ENCODE measurements around the gene CFAP58. TPM values are rescaled to one million over a fixed set of nuclear protein-coding genes. Genes with fewer than 3 reads are reported as not detected.

CFAP58 gene
- total RNA-seq, 4 donors from 2014 or later: 0.29 to 2.2 (median 1.3) TPM

DNA sequence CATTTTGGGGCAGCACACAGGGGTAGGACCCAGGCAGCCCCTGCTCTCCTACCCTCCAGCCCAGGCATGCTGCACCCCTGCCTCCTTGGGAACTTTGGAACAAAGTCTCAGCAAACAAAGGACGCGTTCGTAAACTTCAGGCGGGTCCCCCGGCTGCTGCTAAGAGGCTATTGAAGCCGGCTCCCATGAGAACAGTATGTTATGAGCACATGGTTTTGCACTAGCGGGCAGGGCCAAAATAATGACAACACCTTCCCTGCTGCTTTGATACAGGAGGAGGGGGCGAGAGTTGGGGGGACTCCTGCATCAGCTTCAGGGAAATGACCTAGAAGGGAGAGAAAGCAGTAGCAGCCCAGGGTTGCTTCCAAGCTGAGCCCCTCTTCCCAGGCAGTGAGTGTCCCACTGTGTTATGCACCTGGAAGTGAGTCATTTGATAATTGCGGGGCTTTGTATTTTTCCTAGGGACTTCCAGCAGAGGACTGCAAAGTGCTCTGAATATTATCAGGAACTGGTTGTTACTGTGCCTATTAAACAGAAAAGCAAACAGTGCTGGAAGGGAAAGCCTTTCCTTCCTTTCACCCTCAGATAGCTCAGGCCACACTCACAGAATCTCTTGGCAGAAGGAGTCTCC, 22.3 kb upstream of the CFAP58 start:
- no peaks in the 10 kb centered on the region for H3K36me3 ChIP-seq
- DNase-seq: no peak
- H3K9me3 ChIP-seq: no peaks in the 10 kb centered on the region
- peaks cover 46 to 48% of the 10 kb centered on the region in 2 donors for H3K4me1 ChIP-seq
- peak overlapping the region; percentile 88 to 97 for H3K27ac ChIP-seq
- H3K4me3 ChIP-seq: no peak overlapping the region
- peak; percentile 27 to 48 for TF ChIP-seq POLR2A (IDR thresholded peaks at IDR 0.05)
- TF ChIP-seq, protein P1, sequence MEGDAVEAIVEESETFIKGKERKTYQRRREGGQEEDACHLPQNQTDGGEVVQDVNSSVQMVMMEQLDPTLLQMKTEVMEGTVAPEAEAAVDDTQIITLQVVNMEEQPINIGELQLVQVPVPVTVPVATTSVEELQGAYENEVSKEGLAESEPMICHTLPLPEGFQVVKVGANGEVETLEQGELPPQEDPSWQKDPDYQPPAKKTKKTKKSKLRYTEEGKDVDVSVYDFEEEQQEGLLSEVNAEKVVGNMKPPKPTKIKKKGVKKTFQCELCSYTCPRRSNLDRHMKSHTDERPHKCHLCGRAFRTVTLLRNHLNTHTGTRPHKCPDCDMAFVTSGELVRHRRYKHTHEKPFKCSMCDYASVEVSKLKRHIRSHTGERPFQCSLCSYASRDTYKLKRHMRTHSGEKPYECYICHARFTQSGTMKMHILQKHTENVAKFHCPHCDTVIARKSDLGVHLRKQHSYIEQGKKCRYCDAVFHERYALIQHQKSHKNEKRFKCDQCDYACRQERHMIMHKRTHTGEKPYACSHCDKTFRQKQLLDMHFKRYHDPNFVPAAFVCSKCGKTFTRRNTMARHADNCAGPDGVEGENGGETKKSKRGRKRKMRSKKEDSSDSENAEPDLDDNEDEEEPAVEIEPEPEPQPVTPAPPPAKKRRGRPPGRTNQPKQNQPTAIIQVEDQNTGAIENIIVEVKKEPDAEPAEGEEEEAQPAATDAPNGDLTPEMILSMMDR (IDR thresholded peaks at IDR 0.05): no peak
- no peaks in the 10 kb centered on the region for H3K27me3 ChIP-seq
- intact Hi-C loops (cut with DNase I; ENCODE audit: low total_unique reads): no loop called here

DNA sequence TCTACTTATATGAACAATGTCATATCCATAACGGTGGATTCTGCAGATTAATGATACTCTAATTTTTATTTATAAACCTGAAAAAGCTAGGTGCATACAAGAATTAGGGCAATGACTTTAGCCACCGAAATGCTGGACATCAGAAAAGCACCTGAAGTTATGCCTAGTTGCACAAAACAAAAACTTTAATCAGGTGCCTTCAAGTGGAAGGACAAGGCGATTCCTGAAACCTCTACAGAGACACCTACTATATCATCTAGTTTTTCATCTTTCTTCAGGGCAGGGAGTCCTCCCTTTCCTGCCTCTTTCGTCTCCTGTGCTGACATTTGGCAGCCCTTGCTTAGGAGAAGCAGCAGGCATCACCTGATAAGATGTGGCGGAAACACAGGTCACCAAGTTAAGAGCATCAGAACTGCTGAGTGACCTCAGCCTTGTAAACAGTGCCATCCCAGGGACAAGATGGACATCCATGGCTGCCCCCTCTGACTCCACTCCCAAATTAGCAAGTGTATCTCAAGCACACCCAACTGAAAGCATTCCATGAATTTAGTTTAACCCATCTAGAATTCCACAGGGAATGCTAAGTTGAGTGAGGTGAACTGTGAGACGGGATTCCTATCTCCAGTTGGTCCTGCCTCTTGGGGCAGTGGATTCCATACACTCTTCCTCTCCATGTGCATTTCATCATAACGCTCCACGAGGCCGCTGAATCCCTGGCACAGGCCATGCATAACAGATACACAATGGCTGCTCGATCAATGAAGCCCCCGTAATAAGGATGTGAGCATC, 21.2 kb upstream of the CFAP58 start:
- intact Hi-C loops (cut with DNase I; ENCODE audit: low total_unique reads): no loop called here
- no peak for DNase-seq
- Histone ChIP-seq H3K36me3 (no peaks in the 10 kb centered on the region), H3K4me3 (no peak overlapping the region), H3K4me1 (peaks cover 42 to 47% of the 10 kb centered on the region in 2 donors), H3K9me3 (no peaks in the 10 kb centered on the region), H3K27me3 (no peaks in the 10 kb centered on the region), H3K27ac (peak overlapping the region; percentile 88 to 97)
- TF ChIP-seq POLR2A (IDR thresholded peaks at IDR 0.05): no peak
- TF ChIP-seq, protein P1 (IDR thresholded peaks at IDR 0.05): no peak

DNA sequence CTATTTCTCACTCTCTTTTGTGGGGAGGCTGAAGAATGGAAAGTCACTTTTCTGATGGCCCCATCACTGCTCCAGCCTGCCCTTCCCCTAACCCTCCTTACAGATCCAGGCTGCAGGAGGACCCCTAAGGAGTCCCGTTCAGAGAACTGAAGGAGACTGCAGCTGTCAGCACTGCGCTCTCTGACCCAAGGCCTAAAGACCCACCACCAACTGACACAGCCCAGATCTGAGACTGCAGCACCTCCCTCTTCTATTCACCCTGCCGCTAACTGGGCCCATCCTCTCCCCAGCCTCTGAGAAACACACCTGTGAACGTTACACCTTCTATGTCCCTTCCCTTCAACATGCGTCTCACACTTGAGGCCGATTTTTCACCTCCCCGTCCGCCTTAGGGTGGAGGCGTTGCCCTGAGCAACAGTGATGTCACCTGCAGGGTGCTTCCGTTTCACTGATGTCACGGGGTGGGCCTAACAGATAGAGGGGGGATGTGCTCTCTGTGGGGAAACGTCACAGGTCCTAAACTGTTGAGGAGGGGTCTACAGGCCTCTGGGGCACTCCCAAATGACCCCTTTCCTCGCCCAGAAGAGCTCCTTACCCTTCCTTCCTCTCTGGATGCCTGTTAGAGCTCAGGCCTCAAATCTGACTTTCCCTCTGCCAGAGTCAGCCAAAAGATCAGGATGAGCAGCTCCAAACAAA, 20.5 kb upstream of the CFAP58 start:
- TF ChIP-seq POLR2A (IDR thresholded peaks at IDR 0.05): no peak
- TF ChIP-seq, protein P1 (IDR thresholded peaks at IDR 0.05): no peak
- DNase-seq: no peak
- intact Hi-C loops (cut with DNase I; ENCODE audit: low total_unique reads): no loop called here
- Histone ChIP-seq H3K4me1 (peaks cover 34 to 42% of the 10 kb centered on the region in 2 donors), H3K36me3 (no peaks in the 10 kb centered on the region), H3K4me3 (no peak overlapping the region), H3K27ac (peak overlapping the region; percentile 88 to 97), H3K9me3 (no peaks in the 10 kb centered on the region), H3K27me3 (no peaks in the 10 kb centered on the region)

DNA sequence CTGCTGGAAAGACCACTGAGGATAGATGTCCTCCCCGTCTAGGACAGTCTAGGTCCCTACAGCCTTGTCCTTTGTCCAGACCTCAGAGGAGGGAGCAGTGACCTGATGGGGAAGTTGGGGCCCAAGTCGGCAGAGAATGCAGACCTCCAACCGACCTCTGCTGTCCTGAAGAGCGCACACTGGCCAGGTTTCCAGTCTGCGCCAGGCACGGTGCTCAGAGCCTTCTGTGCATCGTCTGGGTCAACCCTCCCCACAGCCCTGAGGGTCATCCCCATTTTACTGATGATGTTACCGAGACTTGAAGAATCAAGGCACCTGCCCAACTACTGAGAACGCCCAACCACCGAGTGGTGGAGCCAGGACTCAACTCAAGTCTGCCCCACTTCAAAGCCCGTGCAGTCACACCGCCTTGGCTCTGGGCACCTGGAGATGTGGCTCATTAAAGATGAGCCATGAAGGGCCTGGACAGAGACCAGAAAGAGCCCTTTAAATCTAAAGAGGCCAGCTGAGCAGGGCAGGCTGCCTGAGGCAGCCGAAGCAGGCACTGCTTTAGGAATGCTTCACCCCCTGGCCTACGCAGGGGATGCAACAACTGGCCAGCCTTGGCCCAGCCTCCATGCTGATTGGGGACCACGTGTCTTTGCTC, 19.8 kb upstream of the CFAP58 start:
- intact Hi-C loops (cut with DNase I; ENCODE audit: low total_unique reads): no loop called here
- peaks cover 32 to 39% of the 10 kb centered on the region in 2 donors for H3K4me1 ChIP-seq
- no peak for DNase-seq

More for the DNA sequence above, 19.8 kb upstream of the CFAP58 start:
- no peaks in the 10 kb centered on the region for H3K9me3 ChIP-seq
- H3K27ac ChIP-seq: peak overlapping the region; percentile 88 to 97
- H3K4me3 ChIP-seq: no peak overlapping the region
- H3K36me3 ChIP-seq: no peaks in the 10 kb centered on the region
- no peaks in the 10 kb centered on the region for H3K27me3 ChIP-seq
- TF ChIP-seq, protein P1 (IDR thresholded peaks at IDR 0.05): no peak
- TF ChIP-seq POLR2A (IDR thresholded peaks at IDR 0.05): no peak

Data from uterus (tissue), 4 donors.